Measurements from ENCODE around the gene SUPT3H.

- TF ChIP-seq GABPA (IDR thresholded peaks at IDR 0.05 in 1 of 2, conservative IDR thresholded peaks at IDR 0.05 in 1 of 2) (no peak), CTCF (IDR thresholded peaks at IDR 0.05; ENCODE audit: low read depth, low read length, missing input control) (no peak), RAD21 (IDR thresholded peaks at IDR 0.05) (no peak), RXRA (IDR thresholded peaks at IDR 0.05) (no peak), ZBTB33 (IDR thresholded peaks at IDR 0.05) (no peak), EGR1 (IDR thresholded peaks at IDR 0.05; ENCODE audit: low read depth in 2 of 2) (no peak), MAX (IDR thresholded peaks at IDR 0.05) (no peak), REST (IDR thresholded peaks at IDR 0.05) (no peak), TAF1 (conservative IDR thresholded peaks at IDR 0.05) (no peak), HNF4G (IDR thresholded peaks at IDR 0.05) (no peak), FOXA1 (IDR thresholded peaks at IDR 0.05) (no peak), YY1 (IDR thresholded peaks at IDR 0.05) (no peak), SP1 (IDR thresholded peaks at IDR 0.05) (no peak), JUND (IDR thresholded peaks at IDR 0.05) (no peak)
These were observed 57.4 kb downstream of the SUPT3H start for GRCh38 chr6:45320349-45320748.
